Fibroblast of lung (primary cell): Measurements from ENCODE around the gene LTBP2. TPM values are rescaled to one million over a fixed set of nuclear protein-coding genes. Genes with fewer than 3 reads are reported as not detected.
"Not testable (repeated sequence)": the region's sequence is repeated elsewhere in the genome, so short reads cannot be mapped to it uniquely, and the experiment has no call there.

Experiments
- DNase-seq, 2 donors: peaks; one replicate each; pipeline versions ENCODE4 v3.0.0 to v3.0.0-alpha.2; 2010; ENCODE audit warnings: low read depth in 2 of 2
- H2AFZ ChIP-seq: 2 replicates; pipeline ENCODE4 v1.5.1; 2012; ENCODE audit warnings: low read length, control low read depth, inconsistent platforms
- H3K27ac ChIP-seq: 2 replicates; pipeline ENCODE4 v1.5.1; 2011; ENCODE audit warnings: low read length, control low read depth; ENCODE audit not compliant: insufficient read depth
- H3K27me3 ChIP-seq: 2 replicates; pipeline ENCODE4 v1.5.1; 2011; ENCODE audit warnings: mild to moderate bottlenecking, low read length; ENCODE audit not compliant: control insufficient read depth, insufficient read depth
- H3K36me3 ChIP-seq: 2 replicates; pipeline ENCODE4 v1.5.1; 2011; ENCODE audit warnings: low read length; ENCODE audit not compliant: control insufficient read depth, insufficient read depth
- H3K4me1 ChIP-seq: 2 replicates; pipeline ENCODE4 v1.5.1; 2011; ENCODE audit warnings: low read length; ENCODE audit not compliant: control insufficient read depth, insufficient read depth; ENCODE audit errors: extremely low read depth
- H3K4me2 ChIP-seq: 2 replicates; pipeline ENCODE4 v1.5.1; 2011; ENCODE audit warnings: low read length, control low read depth; ENCODE audit not compliant: insufficient read depth; ENCODE audit errors: extremely low read depth
- H3K4me3 ChIP-seq, 4 experiments: fragments of 200-600 bp in 1 of 4; sonication (generic) in 1 of 4; replicated peaks in 1 of 4; 2 replicates each; pipeline ENCODE4 v1.5.1; 2011 to 2016; ENCODE audit warnings: low read length in 4 of 4, low read depth in 3 of 4, mild to moderate bottlenecking in 3 of 4, control low read depth in 2 of 4, inconsistent platforms in 1 of 4, mixed read lengths in 1 of 4; ENCODE audit not compliant: insufficient read depth in 1 of 4; ENCODE audit errors: control extremely low read depth in 1 of 4
- H3K79me2 ChIP-seq: 2 replicates; pipeline ENCODE4 v1.5.1; 2012; ENCODE audit warnings: mild to moderate bottlenecking, low read length, inconsistent platforms; ENCODE audit not compliant: control insufficient read depth, insufficient read depth
- H3K9ac ChIP-seq: 2 replicates; pipeline ENCODE4 v1.5.1; 2011; ENCODE audit warnings: mild to moderate bottlenecking, low read length, control low read depth; ENCODE audit not compliant: insufficient read depth
- H3K9me3 ChIP-seq: 2 replicates; pipeline ENCODE4 v1.5.1; 2012; ENCODE audit warnings: low read depth, low read length; ENCODE audit not compliant: control insufficient read depth, insufficient read depth
- H4K20me1 ChIP-seq: 2 replicates; pipeline ENCODE4 v1.5.1; 2011; ENCODE audit warnings: low read length; ENCODE audit not compliant: control insufficient read depth, insufficient read depth; ENCODE audit errors: extremely low read depth
- EZH2 ChIP-seq: IDR thresholded peaks from 2 replicates; pipeline ENCODE4 v1.5.1; 2012; ENCODE audit warnings: low read length, control low read depth, mild to moderate bottlenecking; ENCODE audit errors: missing control alignments
- polyA plus RNA-seq, 2 donors: library from polyadenylated mRNA; depleted of rRNA in 1 of 2; stranded (reverse) in 1 of 2; unstranded in 1 of 2; fragments of >200 nt; gene quantifications; 2 replicates each; pipeline ENCODE4 v1.2.1, GENCODE V29; 2011 to 2012; ENCODE audit warnings: missing spikeins in 1 of 2
- total RNA-seq: library from RNA; depleted of rRNA; stranded (reverse); fragments of >200 nt; gene quantifications from 2 replicates; pipeline ENCODE4 v1.2.1, GENCODE V29; 2014
- TF ChIP-seq, protein P1 (sequence below), 2 donors: IDR thresholded peaks in 1 of 2; conservative IDR thresholded peaks in 1 of 2; 1 replicate in 1 of 2; 2 replicates in 1 of 2; pipeline ENCODE4 v1.5.1; 2011 to 2012; ENCODE audit warnings: low read length in 2 of 2, control low read depth in 1 of 2, inconsistent platforms in 1 of 2, low read depth in 1 of 2, mild to moderate bottlenecking in 1 of 2

LTBP2 gene
- total and polyA plus RNA-seq, 2 donors (not counting 1 experiment from before 2014, with no cell fraction given), result 108 to 514 TPM

DNA sequence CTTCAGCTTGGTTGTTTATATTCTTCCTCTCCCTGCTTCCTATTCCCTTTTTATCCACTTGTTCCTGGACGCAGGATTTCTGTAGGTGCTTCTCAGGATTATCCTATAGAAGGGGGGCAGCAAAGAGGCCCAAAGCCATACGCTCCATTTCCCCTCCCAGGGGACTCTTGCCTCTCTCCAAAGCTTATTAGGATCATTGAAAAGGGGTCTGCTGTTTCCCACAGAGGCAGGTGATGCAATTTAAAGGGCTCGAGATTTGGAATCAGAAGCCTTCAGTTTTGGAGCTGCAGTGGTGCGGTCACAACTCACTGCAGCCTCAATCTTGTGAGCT is 154.5 kb downstream of the LTBP2 start:
- H3K36me3 ChIP-seq, result no peaks in the 10 kb centered on the region
- no peaks in the 10 kb centered on the region for H3K9me3 ChIP-seq
- H3K9ac ChIP-seq, result no peak overlapping the region
- TF ChIP-seq EZH2, result no peak
- TF ChIP-seq, protein P1, sequence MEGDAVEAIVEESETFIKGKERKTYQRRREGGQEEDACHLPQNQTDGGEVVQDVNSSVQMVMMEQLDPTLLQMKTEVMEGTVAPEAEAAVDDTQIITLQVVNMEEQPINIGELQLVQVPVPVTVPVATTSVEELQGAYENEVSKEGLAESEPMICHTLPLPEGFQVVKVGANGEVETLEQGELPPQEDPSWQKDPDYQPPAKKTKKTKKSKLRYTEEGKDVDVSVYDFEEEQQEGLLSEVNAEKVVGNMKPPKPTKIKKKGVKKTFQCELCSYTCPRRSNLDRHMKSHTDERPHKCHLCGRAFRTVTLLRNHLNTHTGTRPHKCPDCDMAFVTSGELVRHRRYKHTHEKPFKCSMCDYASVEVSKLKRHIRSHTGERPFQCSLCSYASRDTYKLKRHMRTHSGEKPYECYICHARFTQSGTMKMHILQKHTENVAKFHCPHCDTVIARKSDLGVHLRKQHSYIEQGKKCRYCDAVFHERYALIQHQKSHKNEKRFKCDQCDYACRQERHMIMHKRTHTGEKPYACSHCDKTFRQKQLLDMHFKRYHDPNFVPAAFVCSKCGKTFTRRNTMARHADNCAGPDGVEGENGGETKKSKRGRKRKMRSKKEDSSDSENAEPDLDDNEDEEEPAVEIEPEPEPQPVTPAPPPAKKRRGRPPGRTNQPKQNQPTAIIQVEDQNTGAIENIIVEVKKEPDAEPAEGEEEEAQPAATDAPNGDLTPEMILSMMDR (conservative IDR thresholded peaks at IDR 0.05 in 1 of 2, IDR thresholded peaks at IDR 0.05 in 1 of 2; ENCODE audit: low read depth in 1 of 2, low read length in 2 of 2), result no peak
- no peaks in the 10 kb centered on the region for H3K4me1 ChIP-seq
- no peak overlapping the region for H3K4me2 ChIP-seq
- no peaks in the 10 kb centered on the region for H3K79me2 ChIP-seq
- no peak overlapping the region for H2AFZ ChIP-seq
- DNase-seq, result no peak
- peaks cover 10% of the 10 kb centered on the region for H3K27me3 ChIP-seq
- no peak overlapping the region for H3K27ac ChIP-seq
- no peak overlapping the region for H3K4me3 ChIP-seq
- no peaks in the 10 kb centered on the region for H4K20me1 ChIP-seq

DNA sequence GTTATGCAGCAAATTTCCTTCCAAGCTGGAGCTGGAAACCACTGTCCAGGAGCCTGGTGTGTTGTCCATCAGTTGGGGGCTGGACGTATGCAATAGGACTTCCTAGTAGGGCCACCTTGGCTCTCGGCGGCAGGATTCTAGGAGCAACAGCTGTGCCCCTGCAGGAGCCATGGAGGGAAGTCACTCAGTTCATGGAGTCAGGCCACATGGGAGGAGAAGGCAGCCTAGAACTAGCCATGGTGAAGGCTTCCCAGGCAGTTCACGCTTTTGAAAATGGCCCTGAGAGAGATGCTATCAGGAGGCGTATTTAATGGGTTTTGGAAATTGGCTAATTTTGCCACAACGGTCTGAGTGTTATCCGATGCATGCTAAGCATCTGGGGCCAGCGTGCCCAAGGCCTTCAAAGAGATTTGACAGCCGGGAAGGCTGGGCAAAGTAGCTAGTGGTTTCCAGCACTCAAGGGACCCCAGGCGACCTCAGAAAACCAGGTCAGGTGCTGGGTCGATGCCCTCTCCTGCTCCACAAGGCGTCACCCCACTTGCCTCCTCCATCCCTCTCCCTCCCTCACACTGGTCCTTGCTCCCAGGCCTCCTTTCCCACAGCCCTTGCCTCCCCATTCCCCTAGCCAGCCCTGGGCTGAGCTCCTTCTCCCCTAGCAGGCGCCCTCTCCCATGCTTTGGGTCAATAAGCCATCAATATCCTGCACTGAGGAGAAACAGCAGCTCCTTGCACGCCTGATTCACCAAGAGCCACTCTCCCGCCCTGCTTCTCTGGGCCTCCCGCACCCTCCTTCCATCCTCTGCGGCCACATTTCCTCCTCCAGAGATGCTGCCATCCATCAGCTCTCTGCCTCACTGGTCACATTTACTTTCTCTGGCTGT is 155.1 kb downstream of the LTBP2 start:
- no peaks in the 10 kb centered on the region for H4K20me1 ChIP-seq
- no peak overlapping the region for H3K9ac ChIP-seq
- no peaks in the 10 kb centered on the region for H3K4me1 ChIP-seq
- TF ChIP-seq EZH2, result no peak
- peaks cover 10% of the 10 kb centered on the region for H3K27me3 ChIP-seq
- H3K9me3 ChIP-seq, result no peaks in the 10 kb centered on the region
- no peaks in the 10 kb centered on the region for H3K79me2 ChIP-seq
- no peak overlapping the region for H3K27ac ChIP-seq
- H3K4me2 ChIP-seq, result no peak overlapping the region
- no peak overlapping the region for H2AFZ ChIP-seq
- no peak overlapping the region for H3K4me3 ChIP-seq
- DNase-seq, result no peak
- H3K36me3 ChIP-seq, result no peaks in the 10 kb centered on the region

DNA sequence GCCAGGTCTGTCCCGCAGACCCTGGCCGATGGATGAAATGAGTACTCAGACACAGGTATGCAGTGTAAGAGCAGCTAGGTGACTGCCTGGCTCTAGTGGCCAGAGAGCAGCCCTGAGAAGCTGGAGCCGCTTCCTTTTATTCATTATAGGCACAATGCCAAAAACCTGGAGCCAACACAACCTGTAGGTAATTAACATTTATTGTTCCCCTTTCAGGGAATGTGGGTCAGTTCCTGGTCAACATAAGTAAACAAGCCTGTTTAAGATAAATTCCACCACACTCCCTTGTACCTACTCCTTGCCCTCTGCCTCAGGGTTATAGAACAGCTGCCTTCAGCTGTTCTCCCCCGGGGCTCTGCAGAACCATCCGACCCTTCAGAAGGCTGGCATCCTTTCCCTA is 157.6 kb downstream of the LTBP2 start:
- H3K36me3 ChIP-seq, DNase-seq: not testable (repeated sequence)
- peaks cover 10% of the 10 kb centered on the region for H3K27me3 ChIP-seq

More for the DNA sequence above, 157.6 kb downstream of the LTBP2 start:
- not testable (repeated sequence) for H3K27ac ChIP-seq, H2AFZ ChIP-seq, H3K4me3 ChIP-seq, H3K9me3 ChIP-seq, H3K9ac ChIP-seq, H3K79me2 ChIP-seq, H3K4me2 ChIP-seq, H3K4me1 ChIP-seq, H4K20me1 ChIP-seq

Other genes with a start within 250 kb of the LTBP2 start
- gene SYNDIG1L, start 186.0 kb downstream of the LTBP2 start, total RNA-seq, result not detected in 2 replicates
- gene SYNDIG1L, start 186.0 kb downstream of the LTBP2 start, polyA plus RNA-seq, result not detected in 2 replicates
- gene NPC2, start 118.9 kb downstream of the LTBP2 start, total RNA-seq, result 238 and 363 TPM in 2 replicates
- 275 and 299 TPM in 2 replicates for gene NPC2, start 118.9 kb downstream of the LTBP2 start, polyA plus RNA-seq
- 11.7 and 17.7 TPM in 2 replicates for gene ISCA2, start 118.5 kb downstream of the LTBP2 start, total RNA-seq
- gene ISCA2, start 118.5 kb downstream of the LTBP2 start, polyA plus RNA-seq, result 32.1 and 35.5 TPM in 2 replicates
- 23.4 and 28.2 TPM in 2 replicates for gene AREL1, start 100.8 kb upstream of the LTBP2 start, total RNA-seq
- gene AREL1, start 100.8 kb upstream of the LTBP2 start, polyA plus RNA-seq, result 36.5 and 40.8 TPM in 2 replicates
- 26.7 and 29.2 TPM in 2 replicates for gene FCF1, start 100.9 kb upstream of the LTBP2 start, total RNA-seq
- 57.8 and 67.2 TPM in 2 replicates for gene FCF1, start 100.9 kb upstream of the LTBP2 start, polyA plus RNA-seq
- gene YLPM1, start 151.1 kb upstream of the LTBP2 start, total RNA-seq, result 26.5 and 31.9 TPM in 2 replicates
- 9.7 and 13.6 TPM in 2 replicates for gene YLPM1, start 151.1 kb upstream of the LTBP2 start, polyA plus RNA-seq